Measurements from ENCODE around the gene KCNJ4.
A peak's percentile ranks its signal among the peaks of the same experiment; 100 is the strongest.
"Not testable (repeated sequence)": the region's sequence is repeated elsewhere in the genome, so short reads cannot be mapped to it uniquely, and the experiment has no call there.

Gene KCNJ4

DNA sequence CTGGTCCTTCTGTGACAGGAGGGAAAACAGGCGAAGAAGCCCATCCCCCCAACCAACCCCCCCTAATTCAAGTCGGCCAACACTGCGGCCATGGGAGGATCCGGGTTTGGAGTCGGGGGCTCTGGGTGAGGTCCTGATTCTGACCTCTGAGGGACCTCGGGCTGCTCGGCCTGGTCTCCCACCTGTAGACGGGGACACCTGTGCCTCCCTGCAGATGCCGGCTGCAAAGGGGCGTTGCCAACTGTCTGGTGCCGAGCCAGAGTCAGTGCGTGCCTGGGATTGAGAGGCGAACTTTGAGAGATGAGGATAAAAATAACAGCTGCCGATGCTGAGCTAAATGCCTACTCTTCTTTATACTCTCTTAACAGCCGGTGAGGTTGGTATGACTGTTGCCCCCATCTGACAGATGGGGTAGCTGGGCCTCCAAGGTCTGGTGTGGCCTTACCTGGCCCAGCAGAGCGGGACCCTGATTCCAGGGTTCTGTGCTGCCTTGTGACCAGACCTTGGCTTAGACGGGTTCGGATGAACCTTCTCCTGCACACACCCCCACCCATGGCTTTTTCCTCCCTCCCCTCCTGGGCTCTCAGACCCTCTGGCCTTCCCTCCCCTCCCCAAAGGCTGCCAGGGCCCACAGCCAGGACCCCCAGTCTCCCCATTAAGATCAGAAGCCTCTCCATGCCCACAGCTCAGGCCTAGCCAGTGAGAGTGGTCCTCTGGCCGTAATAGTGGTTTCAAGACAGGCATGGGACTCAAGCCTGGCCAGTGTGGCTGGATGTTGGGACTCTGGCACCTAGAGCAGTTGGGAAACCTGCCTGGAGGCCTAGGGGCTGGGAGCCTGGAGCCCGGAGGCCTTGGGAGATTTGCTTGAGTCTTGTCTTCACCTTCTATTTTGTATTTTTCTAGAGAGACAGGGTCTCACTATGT is 41.7 kb downstream of the KCNJ4 start:
- no peak for DNase-seq (ENCODE audit: low read depth in 2 of 2)

DNA sequence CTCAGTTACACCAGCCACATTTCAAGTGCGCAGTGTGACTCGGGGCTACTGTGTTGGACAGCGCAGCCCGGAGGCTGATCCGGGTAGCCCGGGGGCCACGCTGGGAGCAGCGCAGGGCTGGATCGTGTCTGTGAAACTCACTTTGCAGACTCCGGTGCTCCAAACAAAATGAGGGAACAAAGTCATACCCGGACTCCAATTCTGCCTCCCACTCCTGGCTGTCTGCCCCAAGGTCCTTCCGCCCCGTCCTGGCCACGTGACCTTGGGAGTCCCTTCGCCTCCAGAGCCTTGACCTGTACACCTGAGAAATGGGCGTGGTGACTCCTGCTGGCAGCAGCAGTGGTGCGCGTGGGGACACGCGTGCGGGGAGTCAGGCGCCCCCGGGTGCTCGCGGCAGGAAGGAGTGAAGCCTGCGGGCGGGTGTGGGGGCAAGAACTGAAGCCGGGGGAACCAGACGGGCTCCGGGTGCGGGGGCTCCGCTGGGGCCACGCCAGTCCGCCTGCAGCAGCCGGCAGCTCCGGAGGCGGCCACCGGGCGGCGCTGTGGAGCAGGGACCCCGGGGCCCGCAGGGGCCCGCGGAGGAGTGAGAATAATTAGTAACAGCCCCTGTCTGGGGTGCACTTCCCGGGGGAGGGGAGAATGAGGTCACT is 42.4 kb downstream of the KCNJ4 start:
- DNase-seq (ENCODE audit: low read depth in 2 of 2): no peak

DNA sequence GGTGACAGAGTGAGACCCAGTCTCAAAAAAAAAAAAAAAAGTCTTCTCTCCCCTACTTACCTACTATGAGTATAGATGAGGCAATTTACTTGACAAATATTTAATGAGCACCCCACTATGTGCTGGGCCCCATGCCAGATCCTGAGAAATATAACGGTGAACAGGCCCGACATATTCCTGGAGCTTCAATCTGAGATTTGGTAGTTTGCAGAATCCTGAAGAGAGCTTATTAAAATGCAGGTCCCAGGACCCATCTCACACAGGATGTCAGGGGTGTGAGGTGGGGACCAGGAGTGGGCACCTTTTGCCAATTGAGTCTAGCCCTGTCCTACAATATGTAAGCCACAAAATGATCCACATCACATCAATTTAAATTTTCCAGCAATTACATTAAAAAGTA is 44.0 kb downstream of the KCNJ4 start:
- DNase-seq (ENCODE audit: low read depth in 2 of 2): no peak

DNA sequence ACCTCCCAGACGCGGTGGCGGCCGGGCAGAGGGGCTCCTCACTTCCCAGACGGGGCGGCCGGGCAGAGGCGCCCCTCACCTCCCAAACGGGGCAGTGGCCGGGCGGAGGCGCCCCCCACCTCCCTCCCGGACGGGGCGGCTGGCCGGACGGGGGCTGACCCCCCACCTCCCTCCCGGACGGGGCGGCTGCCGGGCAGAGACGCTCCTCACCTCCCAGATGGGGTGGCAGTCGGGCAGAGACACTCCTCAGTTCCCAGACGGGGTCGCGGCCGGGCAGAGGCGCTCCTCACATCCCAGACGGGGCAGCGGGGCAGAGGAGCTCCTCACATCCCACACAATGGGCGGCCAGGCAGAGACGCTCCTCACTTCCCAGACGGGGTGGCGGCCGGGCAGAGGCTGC is 45.1 kb downstream of the KCNJ4 start:
- DNase-seq (ENCODE audit: low read depth in 2 of 2): not testable (repeated sequence)

DNA sequence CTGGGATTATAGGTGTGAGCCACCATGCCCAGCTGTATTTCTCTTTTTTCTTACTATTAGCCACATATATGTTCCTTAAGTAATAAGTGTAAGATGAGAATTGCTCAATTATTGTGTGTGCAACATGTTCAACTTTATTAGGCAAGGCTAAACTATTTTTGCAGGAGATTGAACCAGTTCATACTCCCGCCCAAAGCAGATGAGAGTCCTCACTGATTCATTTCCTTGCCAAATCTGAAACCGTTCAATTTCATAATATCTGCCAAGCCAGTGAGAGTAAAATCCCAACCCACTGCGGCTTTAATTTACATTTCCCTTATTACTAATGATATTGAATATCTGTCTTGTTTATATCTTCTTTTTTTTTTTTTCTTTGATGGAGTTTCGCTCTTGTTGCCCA is 48.4 kb downstream of the KCNJ4 start:
- no peak for DNase-seq (ENCODE audit: low read depth in 2 of 2)

DNA sequence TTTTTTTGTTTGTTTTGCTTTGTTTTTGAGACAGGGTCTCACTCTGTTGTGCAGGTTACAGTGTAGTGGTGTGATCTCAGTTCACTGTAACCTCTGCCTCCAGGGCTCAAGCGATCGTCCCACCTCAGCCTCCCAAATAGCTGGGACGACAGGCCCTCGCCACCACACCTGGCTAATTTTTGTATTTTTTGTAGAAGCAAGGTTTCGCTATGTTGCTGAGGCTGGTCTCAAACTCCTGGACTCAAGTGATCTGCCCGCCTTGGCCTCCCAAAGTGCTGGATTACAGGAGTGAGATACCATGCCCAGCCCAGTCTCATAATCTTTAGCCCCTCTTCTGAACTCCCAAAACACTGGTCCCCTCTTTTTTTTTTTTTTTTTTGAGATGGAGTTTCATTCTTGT is 50.6 kb downstream of the KCNJ4 start:
- no peak for DNase-seq (ENCODE audit: low read depth in 2 of 2)

DNA sequence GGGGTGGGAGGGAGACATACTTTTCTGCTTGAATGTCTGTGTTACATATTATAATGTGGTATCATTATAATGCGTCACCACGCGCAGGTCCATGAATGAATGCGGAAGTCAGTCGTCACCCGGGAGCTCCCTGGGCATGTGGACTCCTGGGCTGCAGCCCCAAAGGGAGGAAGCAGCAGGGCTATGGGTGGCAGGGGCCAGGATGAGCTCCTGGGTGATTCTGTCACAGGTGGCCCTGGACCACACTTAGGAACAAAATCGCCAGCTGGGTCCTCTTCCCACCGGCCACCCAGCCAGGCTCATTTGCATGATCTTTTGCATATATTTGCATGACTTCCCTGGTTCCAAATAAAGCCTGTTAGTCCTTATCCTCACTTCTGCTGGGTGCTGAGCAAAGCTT is 51.2 kb downstream of the KCNJ4 start:
- no peak for DNase-seq (ENCODE audit: low read depth in 2 of 2)

DNA sequence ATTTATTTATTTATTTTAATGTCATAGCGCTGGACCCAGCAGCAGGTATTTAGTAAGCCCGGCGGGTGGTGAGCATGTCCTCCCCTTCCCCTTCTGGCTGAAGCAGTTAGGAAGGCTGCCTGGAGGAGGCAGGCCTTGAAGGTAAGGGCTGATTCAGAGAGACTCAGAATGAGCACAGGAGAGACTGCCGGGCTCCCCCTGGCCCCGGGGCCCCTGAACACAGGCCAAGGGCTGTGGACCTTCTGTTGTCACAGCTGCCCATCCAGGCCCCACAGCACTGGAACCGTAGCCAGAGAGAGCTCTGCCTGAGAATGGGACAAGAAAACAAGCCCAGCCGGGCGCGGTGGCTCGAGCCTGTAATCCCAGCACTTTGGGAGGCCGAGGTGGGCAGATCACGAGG is 52.8 kb downstream of the KCNJ4 start:
- no peak for DNase-seq (ENCODE audit: low read depth in 2 of 2)

DNA sequence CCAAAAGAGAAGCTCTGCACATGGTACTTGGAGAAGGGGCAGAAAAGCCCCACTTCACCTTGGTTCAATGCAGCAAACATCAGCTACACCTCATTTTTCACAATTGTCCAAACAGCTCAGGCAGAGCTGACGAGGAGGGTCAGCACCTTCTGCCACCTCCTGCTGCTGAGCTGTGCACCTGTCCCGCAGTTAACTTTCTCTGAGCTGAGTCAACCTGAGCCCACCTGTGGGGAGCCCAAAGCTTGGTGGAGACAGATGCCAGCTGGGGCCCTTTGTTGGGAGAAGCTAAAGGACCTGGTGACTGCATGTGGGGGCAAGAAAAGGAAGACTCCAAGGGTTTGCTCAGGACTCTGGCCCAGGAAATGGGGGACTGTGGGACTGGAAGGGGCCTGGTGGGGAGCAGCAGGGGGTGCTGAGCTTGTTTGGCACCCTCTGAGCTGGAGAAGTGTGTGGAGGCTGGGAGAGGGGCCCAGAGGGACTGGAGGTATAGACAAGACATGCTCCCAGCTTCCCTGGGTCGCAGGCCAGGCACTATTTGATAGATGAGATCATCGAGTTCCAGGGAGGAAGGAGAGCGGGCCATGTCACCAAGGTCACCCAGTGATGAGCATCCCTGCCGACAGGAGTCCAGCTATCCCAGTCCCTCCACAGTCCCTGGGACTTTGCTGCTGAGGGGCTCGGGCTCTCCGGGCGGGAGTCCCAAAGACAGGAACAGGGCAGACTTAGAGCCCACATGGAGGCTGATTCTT is 53.5 kb downstream of the KCNJ4 start:
- DNase-seq (ENCODE audit: low read depth in 2 of 2): no peak

DNA sequence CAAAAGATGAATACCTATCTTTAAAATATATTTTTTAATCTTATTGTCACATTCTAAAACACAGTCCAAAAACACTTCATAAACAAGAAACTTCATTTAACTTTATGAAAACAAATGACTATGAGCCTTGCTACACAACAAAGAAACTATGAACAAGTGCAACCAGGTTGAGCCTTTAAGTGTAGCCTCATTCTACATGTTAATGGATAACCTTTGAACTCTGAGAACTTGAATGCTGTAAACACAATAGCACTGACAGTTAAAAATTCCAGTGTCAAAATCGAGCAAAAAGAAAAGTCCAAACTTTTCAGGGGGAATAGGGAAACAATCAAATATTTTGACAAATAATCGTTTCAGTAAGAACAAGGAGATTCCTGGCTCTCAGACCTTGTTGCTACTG is 54.7 kb downstream of the KCNJ4 start:
- not testable (repeated sequence) for DNase-seq (ENCODE audit: low read depth in 2 of 2)

DNA sequence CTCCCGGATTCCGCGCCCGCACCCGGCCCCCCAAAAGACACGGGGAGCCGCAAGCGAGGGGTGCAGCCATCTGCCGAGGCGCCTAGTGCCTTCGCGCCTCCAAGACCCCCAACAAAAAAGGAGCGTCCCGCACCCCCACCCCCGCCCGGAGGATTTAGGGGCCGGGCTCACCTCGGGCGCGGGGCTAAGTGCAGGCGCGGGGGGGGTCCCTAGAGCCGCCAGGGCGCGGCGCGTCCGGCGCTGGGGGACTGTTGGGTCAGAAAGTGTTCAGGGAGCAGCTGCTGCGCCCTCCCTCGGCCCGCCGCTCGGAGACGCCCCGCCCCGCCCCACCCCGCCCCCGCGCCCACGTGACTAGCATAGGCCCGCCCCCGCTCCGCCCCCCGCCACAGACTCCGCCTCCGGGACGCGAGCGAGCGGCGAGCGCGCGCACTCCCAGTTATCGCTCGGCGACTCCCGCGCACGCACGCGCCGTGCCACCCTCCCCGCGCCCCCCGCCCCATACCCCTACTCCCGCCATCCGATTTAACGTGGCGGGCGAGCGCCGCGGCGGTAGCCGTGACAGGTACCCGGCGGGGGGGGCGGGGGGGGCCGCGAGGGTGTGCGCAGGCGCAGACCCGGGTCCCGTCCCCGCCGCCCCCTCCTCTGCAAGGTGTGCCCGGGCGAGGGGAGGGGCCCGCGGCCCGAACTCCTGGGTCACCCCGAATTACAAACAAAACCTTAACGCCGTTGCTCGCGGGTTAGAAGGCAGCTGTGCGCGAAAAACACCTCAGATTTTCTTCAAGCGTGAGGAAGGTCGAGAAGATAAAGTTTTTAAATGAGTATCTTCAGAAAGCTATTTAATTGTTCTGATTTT is 56.2 kb downstream of the KCNJ4 start:
- DNase-seq (ENCODE audit: low read depth in 2 of 2): peak; percentile 61 to 76

DNA sequence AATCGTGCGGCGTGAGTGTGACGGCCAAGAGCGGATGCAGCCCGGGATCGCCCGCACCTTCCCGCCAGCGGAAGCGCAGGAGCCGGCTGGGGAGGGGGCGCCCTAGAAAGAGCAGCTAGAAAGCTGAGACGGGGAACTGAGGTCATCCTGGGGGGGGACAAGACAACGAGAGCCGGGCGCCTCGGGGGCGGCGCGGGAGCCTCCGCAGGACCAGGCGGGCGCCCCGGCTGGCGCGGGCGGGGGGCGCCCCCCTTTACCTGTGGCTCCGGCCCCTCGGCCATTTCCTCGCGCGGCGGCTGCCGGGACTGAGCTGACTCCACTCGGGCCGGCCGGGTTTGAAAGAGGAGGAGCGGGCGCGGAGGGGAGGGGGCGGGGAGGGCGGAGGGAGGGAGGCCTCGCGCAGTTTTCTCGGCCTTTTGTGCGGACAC is 56.8 kb downstream of the KCNJ4 start:
- not testable (repeated sequence) for DNase-seq (ENCODE audit: low read depth in 2 of 2)

DNA sequence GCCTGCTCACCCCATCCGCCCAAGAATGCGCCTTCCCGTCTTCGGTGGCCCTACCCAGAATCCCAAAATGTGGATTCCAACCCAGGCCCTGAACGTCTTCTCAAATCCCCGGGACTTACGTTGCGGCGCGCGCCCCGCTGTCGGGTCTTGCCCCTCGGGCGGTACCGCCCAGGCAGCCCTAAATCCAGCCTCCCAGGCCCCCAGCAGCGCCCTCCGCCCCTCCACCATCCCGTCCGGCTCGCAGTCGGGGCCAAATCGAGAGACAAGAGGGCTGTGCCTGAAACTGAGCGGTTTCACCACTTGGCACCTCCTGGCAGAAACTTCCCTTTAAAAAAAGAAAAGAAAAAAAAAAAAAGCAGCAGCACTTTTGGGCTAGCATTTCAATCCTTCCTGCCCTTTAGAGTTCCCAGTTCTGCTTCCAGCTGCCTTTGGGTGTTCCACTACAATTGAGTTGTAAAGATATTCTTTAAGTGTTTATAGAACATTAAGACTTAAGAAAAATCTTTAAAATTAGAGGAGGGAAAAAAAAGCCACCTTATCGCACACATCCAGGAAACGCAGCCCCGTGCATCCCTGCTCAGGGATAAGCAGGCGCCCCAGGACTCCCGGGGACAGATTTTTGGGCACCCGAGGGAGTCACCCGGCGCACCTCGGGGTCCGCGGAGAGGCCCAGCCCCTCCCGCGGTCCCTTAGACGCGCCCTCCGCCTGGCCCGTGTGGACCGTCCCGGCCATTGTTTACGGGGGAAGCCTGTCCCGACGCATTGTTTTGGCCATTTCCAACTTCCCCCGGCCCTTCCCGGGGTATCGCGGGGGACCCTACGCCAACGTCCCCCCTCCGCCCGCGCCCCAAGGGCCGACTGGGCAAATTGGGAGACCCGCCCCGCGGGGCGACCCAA is 57.6 kb downstream of the KCNJ4 start:
- DNase-seq (ENCODE audit: low read depth in 2 of 2): no peak

DNA sequence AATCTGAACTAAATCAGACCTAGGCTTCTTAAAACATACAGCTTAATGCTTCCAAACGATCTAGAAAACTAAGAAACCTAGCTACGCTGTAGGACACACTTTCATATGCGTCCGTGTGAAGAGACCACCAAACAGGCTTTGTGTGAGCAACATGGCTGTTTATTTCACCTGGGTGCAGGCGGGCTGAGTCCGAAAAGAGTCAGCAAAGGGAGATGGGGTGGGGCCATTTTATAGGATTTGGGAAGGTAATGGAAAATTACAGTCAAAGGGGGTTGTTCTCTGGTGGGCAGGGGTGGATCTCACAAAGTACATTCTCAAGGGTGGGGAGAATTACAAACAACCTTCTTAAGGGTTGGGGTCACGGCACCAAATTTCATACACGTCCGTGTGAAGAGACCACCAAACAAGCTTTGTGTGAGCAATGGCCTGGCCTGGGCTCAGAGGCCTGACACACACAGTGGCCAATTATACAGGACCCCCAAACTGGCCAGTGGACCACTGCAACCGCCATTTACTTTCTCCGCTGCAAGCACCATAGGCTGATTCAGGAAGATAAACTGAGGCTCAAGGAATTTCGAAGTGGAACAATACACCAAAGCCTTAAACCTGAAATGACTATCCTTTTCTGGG is 58.4 kb downstream of the KCNJ4 start:
- not testable (repeated sequence) for DNase-seq (ENCODE audit: low read depth in 2 of 2)

DNA sequence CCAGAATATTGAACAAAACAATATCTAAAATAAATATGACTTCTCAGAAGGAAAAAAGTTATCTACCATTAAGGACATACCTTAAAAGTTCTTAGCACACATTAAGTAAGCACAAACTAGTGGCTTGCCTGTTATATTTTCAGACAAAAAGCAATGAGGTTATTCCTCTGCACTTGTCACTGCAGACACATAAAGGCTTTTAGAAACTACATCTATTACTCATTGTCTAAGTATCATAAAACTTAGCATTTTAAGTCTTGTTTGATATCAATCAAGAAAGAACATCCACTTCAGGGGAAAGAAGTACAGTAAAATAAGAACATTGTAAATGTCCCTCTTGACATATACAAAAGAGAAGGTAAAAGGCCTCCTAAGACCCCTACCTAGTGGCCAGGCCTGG is 59.1 kb downstream of the KCNJ4 start:
- DNase-seq (ENCODE audit: low read depth in 2 of 2): not testable (repeated sequence)

DNA sequence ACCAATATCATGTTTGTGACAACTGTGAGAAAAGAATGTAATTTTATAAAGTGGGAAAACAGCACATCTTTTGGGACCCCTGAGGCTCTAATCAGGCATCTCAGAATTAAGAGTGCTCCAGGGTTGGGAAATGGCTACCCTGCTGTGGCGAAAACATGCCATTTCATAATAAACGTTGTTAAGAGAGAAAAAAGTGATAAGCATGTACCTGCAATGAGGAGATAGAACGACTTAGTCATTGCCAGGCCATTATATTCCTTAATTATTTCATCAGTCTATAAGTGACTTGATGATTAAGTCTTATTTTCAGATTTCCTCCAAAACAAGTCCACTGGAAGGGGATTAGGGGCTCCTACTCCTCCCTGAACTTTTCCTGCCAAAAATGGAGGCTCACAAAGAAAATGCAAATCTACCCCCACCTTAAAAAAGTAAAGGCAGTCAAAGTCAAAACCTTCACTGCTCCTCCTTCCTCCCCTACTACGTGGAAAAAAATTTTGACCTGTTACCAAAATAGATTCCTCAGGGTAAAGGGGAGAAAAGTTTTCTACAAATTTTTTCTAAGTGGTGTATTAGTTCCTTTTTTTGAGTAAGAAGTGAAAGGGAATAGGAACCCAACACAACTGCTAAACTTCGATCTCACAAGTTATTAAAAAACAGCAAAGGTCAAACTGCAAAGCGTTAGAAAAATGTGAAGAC is 59.9 kb downstream of the KCNJ4 start:
- not testable (repeated sequence) for DNase-seq (ENCODE audit: low read depth in 2 of 2)

DNA sequence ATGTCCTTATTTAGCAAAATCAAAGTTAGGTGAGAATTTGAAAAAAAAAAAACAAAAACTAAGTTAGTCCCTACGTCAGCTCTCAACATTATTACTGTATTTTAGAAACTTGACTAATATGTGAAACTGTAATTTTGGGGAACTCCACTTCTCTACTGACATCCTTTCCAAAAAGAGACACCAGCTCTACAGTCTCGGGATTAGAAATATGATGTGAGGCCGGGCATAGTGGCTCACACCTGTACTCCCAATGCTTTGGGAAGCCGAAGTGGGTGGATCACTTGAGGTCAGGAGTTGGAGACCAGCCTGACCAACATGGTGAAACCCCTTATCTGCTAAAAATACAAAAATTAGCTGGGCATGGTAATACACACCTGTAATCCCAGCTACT is 65.6 kb downstream of the KCNJ4 start:
- DNase-seq (ENCODE audit: low read depth in 2 of 2): not testable (repeated sequence)

DNA sequence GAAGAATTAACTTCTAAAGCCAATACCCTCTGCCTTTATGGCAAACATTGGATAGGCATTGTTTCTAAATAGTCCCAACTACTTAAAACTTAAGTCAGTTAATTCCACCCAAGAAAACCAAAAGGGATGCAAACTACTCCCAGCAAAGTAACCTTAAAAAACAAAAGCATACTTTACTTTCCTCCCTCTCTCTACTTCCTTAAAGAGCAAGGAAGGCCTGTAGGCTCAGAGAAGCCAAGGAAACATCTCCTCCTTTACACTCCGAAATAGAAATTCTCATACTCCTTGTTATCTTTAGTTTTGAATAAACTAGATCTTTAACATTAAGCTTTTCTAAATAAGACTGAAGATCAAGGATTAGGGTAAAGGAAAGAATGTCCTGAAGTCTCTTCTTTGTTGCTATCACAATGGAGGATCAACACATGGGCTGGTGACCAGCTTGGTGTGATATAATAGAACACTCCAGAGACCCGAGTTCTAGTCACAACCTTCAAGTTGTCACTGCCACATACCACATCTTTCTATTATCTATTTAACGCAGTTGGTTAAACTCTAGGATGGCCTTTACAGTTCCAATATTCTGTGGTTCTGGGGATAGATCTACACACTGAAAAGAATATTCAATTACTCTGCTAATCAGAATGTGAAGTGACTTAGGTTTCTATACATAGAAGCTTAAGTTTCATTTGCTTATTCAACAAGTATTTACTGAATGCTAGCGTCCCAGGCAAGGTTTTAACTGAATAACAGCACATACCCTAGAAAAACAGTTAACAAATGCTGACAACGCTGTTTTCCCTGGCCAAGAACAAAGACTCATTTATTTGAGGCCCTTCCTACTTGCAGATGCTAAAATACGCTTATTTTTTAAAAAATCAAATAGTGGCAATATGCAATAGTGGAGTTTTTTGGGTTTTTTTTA is 66.2 kb downstream of the KCNJ4 start:
- not testable (repeated sequence) for DNase-seq (ENCODE audit: low read depth in 2 of 2)
